GM13976 (cell line): Measurements from ENCODE around the gene CCDC187.

Experiments
- DNase-seq: peaks from one replicate; pipeline ENCODE4 v3.0.0; 2012; ENCODE audit warnings: low spot score
- CTCF ChIP-seq: IDR thresholded peaks from 2 replicates; pipeline ENCODE4 v1.5.1; 2012; ENCODE audit warnings: borderline replicate concordance, mild to moderate bottlenecking; ENCODE audit not compliant: insufficient read depth; ENCODE audit errors: extremely low read depth, missing control alignments, control extremely low read depth
- in situ Hi-C: fragments of 300-500 bp; cut with MboI; formaldehyde crosslinking; loops from one replicate; pipeline ENCODE4 v1.12.0; 2022; ENCODE audit warnings: low sequenced_read_pairs, mixed read lengths, inconsistent platforms; ENCODE audit not compliant: unreplicated experiment

CCDC187 gene

GRCh38 chr9:136316896-136317676 lies 13.2 kb upstream of the CCDC187 start:
- DNase-seq = no peak
- TF ChIP-seq CTCF = no peak
- in situ Hi-C loops = no loop called here

- DNase-seq = no peak
- in situ Hi-C loops = no loop called here
- TF ChIP-seq CTCF = no peak
Observed at GRCh38 chr9:136316271-136316751, 12.4 kb upstream of the CCDC187 start.

- in situ Hi-C loops = no loop called here
- no peak for DNase-seq
- no peak for TF ChIP-seq CTCF
Observed at GRCh38 chr9:136314944-136315343, 11.1 kb upstream of the CCDC187 start.

- no peak for DNase-seq
- in situ Hi-C loops = no loop called here
- TF ChIP-seq CTCF = no peak
Observed at GRCh38 chr9:136314056-136314416, 10.1 kb upstream of the CCDC187 start.

GRCh38 chr9:136313111-136314055 lies 9.5 kb upstream of the CCDC187 start:
- DNase-seq = no peak
- in situ Hi-C loops = no loop called here
- TF ChIP-seq CTCF = no peak

- peak; percentile 82 for DNase-seq
- TF ChIP-seq CTCF = peak; percentile 47
- in situ Hi-C loops = no loop called here
Observed at GRCh38 chr9:136312436-136312835, 8.5 kb upstream of the CCDC187 start.
